OCI-LY1 (cell line): ENCODE results near the gene PREB.

ENCODE experiments used
- H2AFZ ChIP-seq: fragments of 200-600 bp; sonication (generic), shearing (Covaris generic); 2 replicates; pipeline ENCODE4 v1.6.0; 2014; ENCODE audit warnings: antibody characterized with exemption, mild to moderate bottlenecking, low read length
- H3F3A ChIP-seq: fragments of 200-600 bp; sonication (generic), shearing (Covaris generic); 2 replicates; pipeline ENCODE4 v1.6.0; 2014; ENCODE audit warnings: mild to moderate bottlenecking, antibody characterized with exemption, low read length, moderate library complexity; ENCODE audit not compliant: insufficient read depth
- H3K27ac ChIP-seq: fragments of 200-600 bp; sonication (generic); 2 replicates; pipeline ENCODE4 v1.5.1; 2014; ENCODE audit warnings: low read length, mixed run types, mild to moderate bottlenecking, low read depth; ENCODE audit not compliant: poor library complexity, severe bottlenecking
- H3K27me3 ChIP-seq: fragments of 200-600 bp; sonication (generic); 2 replicates; pipeline ENCODE4 v1.6.0; 2014; ENCODE audit warnings: antibody characterized with exemption, mild to moderate bottlenecking, low read length, moderate library complexity; ENCODE audit not compliant: insufficient read depth
- H3K36me3 ChIP-seq: fragments of 200-600 bp; sonication (generic); 2 replicates; pipeline ENCODE4 v1.6.1; 2014; ENCODE audit warnings: mild to moderate bottlenecking, antibody characterized with exemption, low read length, moderate library complexity, mixed read lengths; ENCODE audit not compliant: insufficient read depth
- H3K4me1 ChIP-seq: fragments of 200-600 bp; sonication (generic); 2 replicates; pipeline ENCODE4 v1.5.1; 2014; ENCODE audit warnings: mild to moderate bottlenecking, low read length, moderate library complexity; ENCODE audit not compliant: insufficient read depth, severe bottlenecking
- H3K4me2 ChIP-seq: fragments of 200-600 bp; sonication (generic), shearing (Covaris generic); 2 replicates; pipeline ENCODE4 v1.6.1; 2014; ENCODE audit warnings: low read length
- H3K4me3 ChIP-seq: fragments of 200-600 bp; sonication (generic); 2 replicates; pipeline ENCODE4 v1.5.1; 2014; ENCODE audit warnings: low read length, low read depth, mild to moderate bottlenecking, mixed read lengths; ENCODE audit not compliant: poor library complexity, severe bottlenecking
- H3K79me2 ChIP-seq: fragments of 200-600 bp; shearing (Covaris generic); 2 replicates; pipeline ENCODE4 v1.6.1; 2016; ENCODE audit warnings: mixed run types, low read length, mixed read lengths; ENCODE audit not compliant: insufficient read depth
- H3K9ac ChIP-seq: fragments of 200-600 bp; sonication (generic), shearing (Covaris generic); 2 replicates; pipeline ENCODE4 v1.6.1; 2014; ENCODE audit warnings: mild to moderate bottlenecking, low read length, mixed read lengths
- H3K9me2 ChIP-seq: fragments of 200-600 bp; sonication (generic), shearing (Covaris generic); 2 replicates; pipeline ENCODE4 v1.6.1; 2014; ENCODE audit warnings: low read depth, mild to moderate bottlenecking, low read length, mixed read lengths
- H3K9me3 ChIP-seq: fragments of 200-600 bp; shearing (Covaris generic); 2 replicates; pipeline ENCODE4 v1.6.1; 2014; ENCODE audit warnings: low read length, mixed read lengths
- H4K20me1 ChIP-seq: fragments of 200-600 bp; sonication (generic), shearing (Covaris generic); 2 replicates; pipeline ENCODE4 v1.6.0; 2016; ENCODE audit warnings: mild to moderate bottlenecking, low read length; ENCODE audit not compliant: insufficient read depth
- EZH2 ChIP-seq: fragments of 200-600 bp; sonication (generic), shearing (Covaris generic); IDR thresholded peaks from 2 replicates; pipeline ENCODE4 v1.8.0; 2017; ENCODE audit warnings: borderline replicate concordance, mixed run types, mild to moderate bottlenecking, antibody characterized with exemption, low read length, moderate library complexity, mixed read lengths
- TF ChIP-seq, protein P1 (sequence below): fragments of 200-600 bp; sonication (generic), shearing (Covaris generic); IDR thresholded peaks from 2 replicates; pipeline ENCODE4 v1.5.1; 2017; ENCODE audit warnings: mild to moderate bottlenecking, antibody characterized with exemption, low read length, moderate library complexity, mixed read lengths

PREB gene

DNA sequence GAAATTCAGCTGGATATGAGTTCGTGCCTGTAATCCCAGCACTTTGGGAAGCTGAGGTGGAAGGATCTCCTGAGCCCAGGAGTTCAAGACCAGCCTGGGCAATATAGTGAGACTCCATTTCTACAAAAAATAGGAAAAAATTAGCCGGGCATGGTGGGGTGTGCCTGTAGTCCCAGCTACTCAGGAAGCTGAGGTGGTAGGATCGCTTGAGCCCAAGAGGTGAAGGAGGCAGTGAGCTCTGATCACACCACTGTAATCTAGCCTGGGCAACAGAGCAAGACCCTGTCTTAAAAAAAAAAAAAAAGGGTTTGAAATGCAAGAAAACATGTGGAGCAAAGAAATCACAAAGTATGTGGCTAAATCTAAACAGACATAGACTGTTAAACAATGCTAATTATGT lies 25.4 kb downstream of the PREB start:
- Histone ChIP-seq H3K79me2 (no peaks in the 10 kb centered on the region), H3F3A (no peaks in the 10 kb centered on the region), H3K36me3 (no peaks in the 10 kb centered on the region; the same call in 1 of the 2 replicates), H3K27me3 (no peaks in the 10 kb centered on the region), H3K9me3 (no peaks in the 10 kb centered on the region), H4K20me1 (no peaks in the 10 kb centered on the region), H3K4me3 (no peak overlapping the region), H3K27ac (no peak overlapping the region), H2AFZ (no peak overlapping the region), H3K4me1 (no peaks in the 10 kb centered on the region), H3K4me2 (no peak overlapping the region), H3K9ac (no peak overlapping the region), H3K9me2 (no peaks in the 10 kb centered on the region)
- TF ChIP-seq, protein P1, sequence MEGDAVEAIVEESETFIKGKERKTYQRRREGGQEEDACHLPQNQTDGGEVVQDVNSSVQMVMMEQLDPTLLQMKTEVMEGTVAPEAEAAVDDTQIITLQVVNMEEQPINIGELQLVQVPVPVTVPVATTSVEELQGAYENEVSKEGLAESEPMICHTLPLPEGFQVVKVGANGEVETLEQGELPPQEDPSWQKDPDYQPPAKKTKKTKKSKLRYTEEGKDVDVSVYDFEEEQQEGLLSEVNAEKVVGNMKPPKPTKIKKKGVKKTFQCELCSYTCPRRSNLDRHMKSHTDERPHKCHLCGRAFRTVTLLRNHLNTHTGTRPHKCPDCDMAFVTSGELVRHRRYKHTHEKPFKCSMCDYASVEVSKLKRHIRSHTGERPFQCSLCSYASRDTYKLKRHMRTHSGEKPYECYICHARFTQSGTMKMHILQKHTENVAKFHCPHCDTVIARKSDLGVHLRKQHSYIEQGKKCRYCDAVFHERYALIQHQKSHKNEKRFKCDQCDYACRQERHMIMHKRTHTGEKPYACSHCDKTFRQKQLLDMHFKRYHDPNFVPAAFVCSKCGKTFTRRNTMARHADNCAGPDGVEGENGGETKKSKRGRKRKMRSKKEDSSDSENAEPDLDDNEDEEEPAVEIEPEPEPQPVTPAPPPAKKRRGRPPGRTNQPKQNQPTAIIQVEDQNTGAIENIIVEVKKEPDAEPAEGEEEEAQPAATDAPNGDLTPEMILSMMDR: no peak
- TF ChIP-seq EZH2: no peak

DNA sequence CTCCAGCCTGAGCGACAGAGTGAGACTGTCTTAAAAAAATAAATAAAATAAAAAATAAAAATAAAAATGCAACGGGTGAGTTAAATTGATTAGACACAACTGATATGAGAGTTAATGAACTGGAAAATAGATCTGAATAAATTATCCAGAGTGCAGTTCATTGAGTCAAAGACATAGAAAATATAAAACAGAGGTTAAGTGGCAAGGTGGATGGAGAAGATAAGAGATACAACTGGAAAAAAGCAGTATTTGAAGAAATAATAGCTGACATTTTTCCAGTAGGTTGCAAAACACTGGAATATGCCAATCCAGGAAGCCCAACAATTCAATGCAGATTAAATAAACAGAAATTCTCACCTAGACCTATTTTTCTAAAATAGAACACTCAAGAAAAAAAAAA lies 26.2 kb downstream of the PREB start:
- Histone ChIP-seq H3K9me3 (no peaks in the 10 kb centered on the region), H3K27ac (no peak overlapping the region), H3K27me3 (no peaks in the 10 kb centered on the region), H3K79me2 (no peaks in the 10 kb centered on the region), H3K9me2 (no peaks in the 10 kb centered on the region), H3F3A (no peaks in the 10 kb centered on the region), H3K36me3 (no peaks in the 10 kb centered on the region; the same call in 1 of the 2 replicates), H2AFZ (no peak overlapping the region), H3K9ac (no peak overlapping the region), H3K4me3 (no peak overlapping the region), H4K20me1 (no peaks in the 10 kb centered on the region), H3K4me1 (no peaks in the 10 kb centered on the region), H3K4me2 (no peak overlapping the region)
- no peak for TF ChIP-seq EZH2
- TF ChIP-seq, protein P1: no peak

DNA sequence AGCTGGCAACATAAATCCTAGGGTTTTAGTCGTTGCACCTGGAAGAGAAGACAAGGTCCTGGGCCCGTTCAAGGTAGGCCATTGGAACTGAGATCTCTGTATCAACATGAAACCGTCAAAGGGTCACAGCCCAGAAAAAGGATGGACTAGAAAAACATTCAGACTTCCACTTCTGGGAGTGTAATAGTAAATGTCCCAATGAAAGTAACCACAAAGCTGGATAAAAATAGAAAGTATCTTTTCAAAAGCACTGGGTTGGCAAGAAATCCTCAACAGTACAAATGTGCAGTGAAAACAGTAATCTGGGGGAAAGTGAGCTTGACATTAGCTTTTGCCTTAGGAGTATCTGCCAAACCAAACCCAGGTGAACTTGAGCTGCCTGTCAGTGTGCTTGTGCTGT lies 28.5 kb downstream of the PREB start:
- H3K36me3 ChIP-seq: no peaks in the 10 kb centered on the region; the same call in 1 of the 2 replicates
- H3K27ac ChIP-seq: no peak overlapping the region
- H3K4me3 ChIP-seq: no peak overlapping the region
- H3K4me2 ChIP-seq: no peak overlapping the region
- no peaks in the 10 kb centered on the region for H3K9me2 ChIP-seq
- no peak overlapping the region for H2AFZ ChIP-seq
- H4K20me1 ChIP-seq: no peaks in the 10 kb centered on the region
- no peak overlapping the region for H3K9ac ChIP-seq
- no peaks in the 10 kb centered on the region; the same call in 1 of the 2 replicates for H3K27me3 ChIP-seq
- H3K4me1 ChIP-seq: no peaks in the 10 kb centered on the region
- no peaks in the 10 kb centered on the region for H3F3A ChIP-seq
- H3K79me2 ChIP-seq: no peaks in the 10 kb centered on the region
- TF ChIP-seq EZH2: no peak
- H3K9me3 ChIP-seq: no peaks in the 10 kb centered on the region

DNA sequence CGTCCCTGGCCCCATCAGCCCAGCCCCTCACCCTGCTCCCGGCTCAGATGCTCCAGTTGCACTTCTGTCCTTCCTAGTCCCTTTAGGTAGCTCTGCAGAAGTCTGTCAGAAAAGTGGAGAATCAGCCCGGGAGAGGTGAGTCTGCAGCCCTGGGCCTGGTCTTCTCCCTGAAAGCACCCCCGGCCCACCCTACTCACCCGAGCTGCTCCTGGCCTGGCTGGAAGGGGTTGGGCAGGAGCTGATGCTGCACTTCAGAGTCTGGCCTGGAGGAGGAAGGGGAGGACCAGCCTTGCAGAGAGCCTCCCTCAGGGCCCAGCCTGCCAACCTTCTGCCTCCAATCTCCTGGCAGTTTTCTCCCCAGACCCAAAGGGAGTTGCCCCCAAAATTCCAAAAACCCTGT lies 32.1 kb downstream of the PREB start:
- no peaks in the 10 kb centered on the region for H3K36me3 ChIP-seq
- no peaks in the 10 kb centered on the region for H3K9me3 ChIP-seq
- TF ChIP-seq, protein P1: no peak
- no peak for TF ChIP-seq EZH2
- H3K4me2 ChIP-seq: no peak overlapping the region
- H3K27ac ChIP-seq: no peak overlapping the region
- no peaks in the 10 kb centered on the region; the same call in 1 of the 2 replicates for H3K27me3 ChIP-seq
- H3F3A ChIP-seq: no peaks in the 10 kb centered on the region
- no peaks in the 10 kb centered on the region for H3K9me2 ChIP-seq
- no peak overlapping the region for H3K4me3 ChIP-seq
- no peak overlapping the region for H2AFZ ChIP-seq
- no peaks in the 10 kb centered on the region for H4K20me1 ChIP-seq
- no peaks in the 10 kb centered on the region for H3K4me1 ChIP-seq
- H3K9ac ChIP-seq: no peak overlapping the region
- H3K79me2 ChIP-seq: no peaks in the 10 kb centered on the region
